ENCODE results near the gene TMEM247. TPM values are rescaled to one million over a fixed set of nuclear protein-coding genes. Genes with fewer than 3 reads are reported as not detected.

Gene TMEM247
- total RNA-seq, 1 experiment from 2014 or later: not detected

GRCh38 chr2:46531863-46532262, 52.5 kb downstream of the TMEM247 start:
- H3F3A ChIP-seq (ENCODE audit: insufficient read depth, low read depth): no peaks in the 10 kb centered on the region
- intact Hi-C loops (cut with micrococcal nuclease; ENCODE audit: unreplicated experiment): no loop called here
- no peaks in the 10 kb centered on the region for H3K9me3 ChIP-seq (ENCODE audit: insufficient read depth, low read depth)
- no peaks in the 10 kb centered on the region for H3K36me3 ChIP-seq (ENCODE audit: low read depth)
- H3K9me2 ChIP-seq (ENCODE audit: insufficient read depth): no peaks in the 10 kb centered on the region
- no peak for DNase-seq
- POLR2A ChIA-PET (ENCODE audit: unreplicated experiment): no interaction called here
- H3K79me2 ChIP-seq (ENCODE audit: low read depth): no peaks in the 10 kb centered on the region
- no peak for TF ChIP-seq EZH2 (IDR thresholded peaks at IDR 0.05; ENCODE audit: low read depth)
- no peak for TF ChIP-seq CTCF (conservative IDR thresholded peaks at IDR 0.05)
- H3K4me1 ChIP-seq (replicated peaks; ENCODE audit: insufficient read depth): no peaks in the 10 kb centered on the region
- BruUV-seq (replicated peaks): no TSS peak
- no peak overlapping the region for H3K4me3 ChIP-seq
- H3K27ac ChIP-seq: no peak overlapping the region
- H2AFZ ChIP-seq: no peak overlapping the region
- H3K4me2 ChIP-seq: no peak overlapping the region
- H3K27me3 ChIP-seq (ENCODE audit: insufficient read depth, low read depth): no peaks in the 10 kb centered on the region
- CTCF ChIA-PET: no interaction called here
- no peaks in the 10 kb centered on the region for H4K20me1 ChIP-seq (ENCODE audit: insufficient read depth)

Other genes starting within 250 kb of the TMEM247 start
- 127 and 163 TPM in 2 replicates for gene EPAS1, start 182.2 kb upstream of the TMEM247 start, total RNA-seq (2021)
- gene RHOQ, start 62.9 kb downstream of the TMEM247 start, total RNA-seq (2021): 19.5 and 19.7 TPM in 2 replicates
- 23.9 and 24.1 TPM in 2 replicates for gene ATP6V1E2, start 63.0 kb downstream of the TMEM247 start, total RNA-seq (2021)
- 27.8 and 31.4 TPM in 2 replicates for gene PIGF, start 137.5 kb downstream of the TMEM247 start, total RNA-seq (2021)
- 19.8 and 27.3 TPM in 2 replicates for gene CRIPT, start 137.7 kb downstream of the TMEM247 start, total RNA-seq (2021)
- 17.0 and 20.4 TPM in 2 replicates for gene SOCS5, start 219.7 kb downstream of the TMEM247 start, total RNA-seq (2021)

Measured in PC-9 (cell line).